Left renal cortex interstitium (tissue), 4 donors: Measurements from ENCODE around the gene BCAP31. TPM values are rescaled to one million over a fixed set of nuclear protein-coding genes. Genes with fewer than 3 reads are reported as not detected.
"Not testable (repeated sequence)": the region's sequence is repeated elsewhere in the genome, so short reads cannot be mapped to it uniquely, and the experiment has no call there.

Experiments used
- DNase-seq, 4 donors: peaks; one replicate each; pipeline ENCODE4 v3.0.0-alpha.2; 2013; ENCODE audit warnings: low read depth in 4 of 4, low spot score in 2 of 4, missing footprints in 1 of 4
- polyA plus RNA-seq, 4 donors: library from polyadenylated mRNA; unstranded; fragments of 120-200 nt; gene quantifications; one replicate each; pipeline ENCODE4 v1.2.1, GENCODE V29; 2013; ENCODE audit not compliant: insufficient read length in 4 of 4

Gene BCAP31
- polyA plus RNA-seq, 4 donors = 181 to 197 (median 188) TPM

DNA sequence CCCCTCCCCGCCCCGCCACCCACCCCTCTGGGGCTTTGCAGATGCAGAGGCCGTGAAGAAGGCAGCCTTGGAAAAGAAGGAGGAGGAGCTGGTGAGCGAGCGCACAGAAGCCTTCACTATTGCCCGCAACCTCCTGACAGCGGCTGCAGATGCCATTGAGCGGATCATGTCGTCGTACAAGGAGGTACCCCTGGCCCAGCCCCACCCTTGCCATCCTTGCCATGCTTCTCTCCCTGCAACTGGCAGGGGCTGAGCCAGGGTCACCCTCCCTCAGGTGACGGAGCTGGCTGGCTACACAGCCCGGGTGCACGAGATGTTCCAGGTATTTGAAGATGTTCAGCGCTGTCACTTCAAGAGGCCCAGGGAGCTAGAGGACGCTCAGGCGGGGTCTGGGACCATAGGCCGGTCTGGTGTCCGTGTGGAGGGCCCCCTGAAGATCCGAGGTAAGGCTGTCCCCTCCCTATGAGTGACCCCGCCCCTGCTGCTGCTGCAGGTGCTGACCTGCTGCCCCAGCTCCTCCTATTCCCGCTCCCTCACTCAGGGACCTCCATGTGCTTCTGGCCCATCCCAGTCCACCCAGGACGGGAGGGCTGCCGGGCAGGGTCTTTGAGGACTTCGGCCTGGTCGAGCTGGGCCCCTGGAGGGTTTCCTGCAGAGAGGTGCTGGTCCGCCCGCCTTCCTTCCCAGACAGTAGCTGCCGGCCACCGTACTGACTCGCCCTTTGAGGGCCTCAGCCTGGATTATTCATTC is 12.1 kb upstream of the BCAP31 start:
- DNase-seq = no peak

DNA sequence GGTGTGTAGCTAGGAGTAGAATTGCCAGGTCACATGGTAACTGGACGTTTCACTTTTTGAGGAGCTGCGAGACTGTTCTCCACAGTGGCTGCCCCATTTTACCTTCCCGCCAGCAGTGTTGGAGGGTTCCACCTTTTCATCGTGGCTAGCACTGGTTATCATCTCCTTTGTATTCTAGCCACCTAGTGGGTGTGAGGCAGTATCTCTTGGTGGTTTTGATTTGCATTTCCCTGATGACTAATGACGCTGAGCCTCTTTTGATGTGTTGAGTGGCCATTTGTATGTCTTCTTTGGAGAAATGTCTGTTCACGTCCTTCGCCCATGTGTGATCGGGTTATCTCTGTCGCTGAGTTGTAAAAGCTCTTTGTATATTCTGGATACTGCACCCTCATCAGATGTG is 11.1 kb upstream of the BCAP31 start:
- DNase-seq = no peak

DNA sequence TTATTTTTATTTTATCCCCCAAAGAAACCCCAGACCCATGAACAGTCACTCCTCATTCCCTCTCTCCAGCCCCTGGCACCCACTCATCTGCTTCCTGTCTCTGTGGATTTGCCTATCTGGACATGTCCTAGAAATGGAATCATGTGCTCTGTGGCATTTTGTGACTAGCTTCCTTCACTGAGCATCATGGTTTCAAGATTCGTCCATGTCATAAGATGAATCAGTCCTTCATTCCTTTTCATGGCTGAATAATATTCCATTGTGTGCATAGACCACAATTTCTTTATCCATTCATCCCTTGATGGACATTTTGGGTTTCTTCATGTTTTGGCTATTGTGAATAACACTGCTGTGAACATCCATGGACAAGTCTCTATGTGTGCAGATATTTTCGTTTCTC is 10.7 kb upstream of the BCAP31 start:
- DNase-seq = no peak

DNA sequence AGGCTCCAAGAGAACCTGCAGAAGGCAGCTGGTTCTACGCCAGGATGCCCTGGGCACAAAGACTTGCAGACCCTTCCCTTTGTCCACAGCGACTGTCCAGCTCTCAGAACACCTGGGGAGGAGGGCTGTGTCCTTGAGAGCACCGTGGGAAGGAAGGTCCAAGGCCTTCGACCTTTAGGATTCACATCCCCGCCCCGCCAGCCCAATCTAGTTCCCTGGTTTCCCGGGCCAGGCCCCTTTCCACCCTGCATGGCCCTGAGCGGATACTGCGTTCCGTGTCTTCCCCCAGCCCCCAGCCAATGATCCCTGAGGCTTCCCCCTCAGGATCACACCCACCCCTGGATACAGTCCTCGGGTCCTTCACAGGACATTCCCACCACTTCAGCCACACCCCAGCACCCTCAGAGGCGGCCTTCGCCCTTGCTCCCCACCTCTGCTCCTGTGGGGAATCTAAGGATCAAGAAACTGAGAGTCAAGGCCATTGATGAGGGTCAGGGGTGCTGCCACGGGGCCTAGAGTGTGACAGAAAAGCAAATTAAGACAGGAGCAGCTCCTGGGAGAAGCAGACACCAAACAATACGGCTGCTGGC is 9.6 kb upstream of the BCAP31 start:
- no peak for DNase-seq

DNA sequence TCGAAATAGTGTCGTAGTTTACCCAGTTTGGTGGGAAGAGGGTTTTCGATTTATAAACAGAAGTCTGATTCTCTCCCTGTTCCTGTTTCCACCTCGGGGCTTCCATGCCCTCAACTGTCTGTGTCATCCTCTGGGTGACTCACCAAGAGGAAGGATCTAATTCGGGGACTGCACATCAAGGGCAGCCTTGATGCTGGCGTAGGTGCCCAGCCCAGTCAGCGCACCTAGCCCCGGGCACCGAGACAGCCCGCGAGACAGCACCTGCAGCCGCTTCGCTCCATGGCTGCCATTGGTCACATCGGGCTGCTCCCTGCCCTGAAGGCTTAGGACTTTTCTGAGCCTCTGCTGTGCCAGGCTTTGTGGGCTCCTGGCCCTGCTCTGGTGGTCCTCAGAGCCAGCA is 8.2 kb upstream of the BCAP31 start:
- no peak for DNase-seq

DNA sequence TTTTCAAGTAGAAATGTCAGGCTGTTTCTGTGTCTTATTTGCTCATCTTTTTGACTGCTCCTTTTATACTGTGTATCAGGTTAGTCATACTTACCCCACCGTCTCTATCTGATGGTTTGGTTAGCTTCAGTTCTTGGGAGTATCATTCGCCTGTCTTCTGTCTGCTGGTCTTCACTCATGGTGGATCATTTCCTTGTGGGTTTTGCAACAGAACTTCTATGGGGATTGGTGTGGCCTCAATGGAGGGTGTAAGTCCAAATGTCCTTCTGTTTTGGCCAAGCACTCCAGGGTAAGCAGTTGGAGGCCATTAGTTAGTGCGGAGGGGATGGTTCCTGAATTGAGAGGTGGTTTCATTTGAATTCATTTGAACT is 7.6 kb upstream of the BCAP31 start:
- DNase-seq = no peak

DNA sequence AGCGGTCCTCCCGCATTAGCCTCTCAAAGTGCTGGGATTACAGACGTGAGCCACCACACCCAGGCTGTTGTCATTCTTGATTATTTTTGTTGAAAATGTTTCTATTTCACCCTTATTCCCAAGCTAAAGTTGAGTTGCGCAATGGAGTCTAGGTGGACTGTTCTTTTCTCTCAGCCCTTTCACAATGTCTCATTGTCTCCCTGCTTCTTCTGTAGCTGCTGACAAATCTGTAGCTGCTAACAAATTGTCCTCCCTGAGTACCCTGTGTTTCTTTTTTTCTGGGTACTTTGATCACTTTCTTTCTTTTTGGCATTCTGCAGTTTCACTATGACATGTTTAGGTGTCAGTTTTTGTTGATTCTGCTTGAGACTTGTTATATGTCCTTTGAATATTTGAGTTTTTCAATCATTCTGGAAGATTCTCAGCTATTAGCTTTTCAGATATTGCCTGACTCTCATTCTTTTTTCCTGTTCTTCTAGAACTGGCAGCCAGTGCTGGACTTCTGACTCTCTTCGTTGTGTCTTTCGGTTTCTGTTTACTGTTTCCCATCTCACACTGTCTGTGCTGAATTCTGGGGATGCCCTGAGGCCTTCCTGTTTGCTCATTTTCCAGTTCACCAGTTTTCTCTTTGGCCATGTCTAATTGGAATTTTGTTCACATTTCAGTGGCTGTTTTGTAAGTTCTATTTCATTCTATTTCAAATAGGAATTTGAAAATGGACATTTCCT is 7.1 kb upstream of the BCAP31 start:
- no peak for DNase-seq

DNA sequence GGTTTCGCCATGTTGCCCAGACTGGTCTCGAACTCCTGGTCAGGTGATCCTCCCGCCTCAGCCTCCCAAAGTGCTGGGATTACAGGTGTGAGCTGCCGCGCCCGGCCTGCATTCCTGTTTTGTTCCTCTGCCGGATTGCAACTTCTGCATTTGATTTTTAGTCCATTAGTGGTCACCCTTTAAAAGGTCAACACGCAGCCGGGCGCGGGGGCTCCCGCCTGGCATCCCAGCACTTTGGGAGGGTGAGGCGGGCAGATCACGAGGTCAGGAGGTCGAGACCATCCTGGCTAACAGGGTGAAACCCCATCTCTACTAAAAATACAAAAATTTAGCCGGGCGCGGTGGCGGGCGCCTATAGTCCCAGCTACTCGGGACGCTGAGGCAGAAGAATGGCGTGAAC is 5.9 kb upstream of the BCAP31 start:
- DNase-seq = not testable (repeated sequence)

DNA sequence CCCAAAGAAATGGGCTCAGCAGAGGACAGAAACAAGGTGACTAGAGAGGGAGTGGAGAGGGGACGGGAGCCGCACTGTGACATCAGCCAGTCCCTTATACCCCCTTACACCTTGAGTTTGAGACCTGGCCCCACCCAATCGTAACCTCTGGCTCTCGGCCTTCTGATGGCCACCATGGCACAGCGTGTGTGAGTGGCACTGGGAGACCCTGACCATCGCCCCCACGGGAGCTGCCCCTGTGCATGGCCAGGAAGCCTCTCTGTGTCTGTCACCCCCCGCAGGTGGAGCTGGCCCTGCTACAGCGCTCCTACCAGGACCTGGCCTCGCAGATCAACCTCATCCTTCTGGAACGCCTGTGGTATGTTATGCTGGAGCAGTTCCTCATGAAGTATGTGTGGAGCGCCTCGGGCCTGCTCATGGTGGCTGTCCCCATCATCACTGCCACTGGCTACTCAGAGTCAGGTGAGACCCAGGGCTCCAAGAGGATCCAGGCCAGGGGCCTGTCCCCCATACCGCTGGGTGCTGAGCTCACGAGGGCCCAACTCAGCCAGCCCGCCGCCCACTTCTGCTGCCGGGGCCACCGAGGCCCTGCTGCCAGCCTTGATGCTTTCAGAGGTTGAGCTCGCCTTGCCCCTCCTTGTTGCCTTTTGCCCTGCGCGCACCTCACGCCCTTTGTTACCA is 4.9 kb upstream of the BCAP31 start:
- DNase-seq = no peak

DNA sequence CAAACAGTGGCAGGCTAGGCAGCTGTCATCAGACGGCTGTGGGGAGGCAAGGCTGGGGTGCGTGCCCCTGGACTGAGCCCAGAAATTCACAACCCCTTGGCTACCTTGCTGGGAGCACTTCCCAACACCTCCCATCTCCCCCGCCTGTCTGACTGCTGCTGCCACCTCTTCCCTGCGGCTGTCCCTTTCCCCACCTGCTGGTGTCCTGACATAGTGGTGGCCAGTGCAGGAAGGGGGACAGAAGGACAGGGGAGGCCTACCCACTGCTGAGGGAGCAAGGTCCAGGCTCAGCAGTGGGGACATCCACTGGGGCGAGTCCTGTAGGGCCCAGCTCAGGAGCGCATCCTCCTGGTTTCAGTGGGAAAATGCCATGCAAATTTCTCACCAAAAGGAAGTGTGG is 3.9 kb upstream of the BCAP31 start:
- no peak for DNase-seq

DNA sequence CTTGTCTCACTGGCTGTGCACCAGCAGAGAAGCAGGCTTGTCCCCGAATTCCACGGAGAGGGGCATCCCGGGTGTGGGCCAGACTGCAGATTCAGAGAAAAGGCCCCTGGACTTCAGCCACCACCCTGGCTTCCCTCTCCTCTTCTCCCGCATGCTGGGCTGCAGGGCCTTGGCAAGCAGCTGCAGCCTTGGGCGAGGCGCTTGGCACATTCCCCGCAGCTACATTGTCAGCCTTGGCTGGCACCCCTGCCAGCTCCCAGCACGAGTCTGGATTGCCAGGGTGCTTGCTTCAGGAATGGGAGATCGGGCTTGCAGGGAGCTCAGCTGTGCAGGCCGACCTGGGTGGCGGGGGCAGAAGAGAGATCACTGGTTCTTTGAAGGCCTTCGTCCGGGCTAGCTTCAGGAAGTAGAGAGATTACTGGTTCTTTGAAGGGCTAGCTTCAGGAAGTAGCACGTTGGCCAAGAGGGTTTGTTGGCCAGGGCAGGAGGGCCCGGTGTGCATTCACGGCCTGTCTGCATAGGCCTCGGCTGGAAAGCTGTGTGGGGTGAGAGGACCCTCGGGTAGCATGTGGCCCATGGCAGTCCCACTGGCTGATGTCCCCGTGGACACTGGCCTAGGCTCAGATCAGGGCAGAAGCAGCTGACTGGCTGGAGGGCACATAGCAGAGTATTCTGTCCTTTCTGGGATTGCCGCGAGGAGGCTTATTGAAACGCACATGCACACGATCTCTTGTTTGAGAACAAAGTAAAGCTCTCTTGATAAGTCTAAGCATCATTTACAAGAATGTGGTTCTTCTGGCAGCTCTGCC is 3.1 kb upstream of the BCAP31 start:
- DNase-seq = no peak

DNA sequence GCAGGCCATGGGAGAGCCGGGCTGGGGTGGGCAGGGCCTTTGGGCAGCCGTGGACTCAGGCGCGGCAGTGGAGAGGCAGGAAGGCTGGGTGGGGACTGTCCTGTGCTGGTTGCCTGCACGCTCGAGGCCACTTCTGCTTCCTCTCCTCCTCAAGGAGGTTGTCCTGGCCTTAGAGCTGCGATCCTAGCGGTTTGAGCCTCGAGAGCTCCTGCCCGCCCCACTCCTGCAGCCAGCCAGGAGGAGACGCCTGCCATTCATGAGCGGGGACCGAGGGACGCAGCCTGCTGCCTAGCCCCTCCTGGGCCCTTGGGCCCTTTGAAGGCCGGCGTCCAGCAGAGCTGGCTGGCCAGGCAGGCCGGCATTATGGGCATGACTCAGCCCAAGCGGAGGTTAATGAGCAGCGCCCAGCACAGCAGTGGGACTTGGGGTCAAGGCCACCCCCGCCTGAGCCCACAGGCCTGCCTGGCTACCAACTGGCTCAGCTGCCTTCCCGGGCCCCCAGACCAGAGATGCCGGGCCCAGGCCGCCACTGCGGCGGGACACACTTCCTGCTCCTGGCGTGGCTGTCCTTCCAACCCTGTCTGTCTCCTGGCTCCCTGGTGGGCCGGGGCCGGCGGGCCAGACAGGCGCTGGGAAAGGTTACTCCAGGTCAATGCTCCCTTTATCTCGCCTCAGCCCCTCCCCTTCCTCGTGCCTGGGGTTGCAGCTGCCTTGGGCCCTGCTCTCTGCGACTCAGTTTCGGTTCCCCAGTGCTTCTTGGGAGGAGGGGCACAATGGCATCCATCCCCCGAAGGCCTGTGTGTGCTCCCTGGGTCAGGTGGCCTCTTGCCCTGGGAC is 2.3 kb upstream of the BCAP31 start:
- DNase-seq = no peak

DNA sequence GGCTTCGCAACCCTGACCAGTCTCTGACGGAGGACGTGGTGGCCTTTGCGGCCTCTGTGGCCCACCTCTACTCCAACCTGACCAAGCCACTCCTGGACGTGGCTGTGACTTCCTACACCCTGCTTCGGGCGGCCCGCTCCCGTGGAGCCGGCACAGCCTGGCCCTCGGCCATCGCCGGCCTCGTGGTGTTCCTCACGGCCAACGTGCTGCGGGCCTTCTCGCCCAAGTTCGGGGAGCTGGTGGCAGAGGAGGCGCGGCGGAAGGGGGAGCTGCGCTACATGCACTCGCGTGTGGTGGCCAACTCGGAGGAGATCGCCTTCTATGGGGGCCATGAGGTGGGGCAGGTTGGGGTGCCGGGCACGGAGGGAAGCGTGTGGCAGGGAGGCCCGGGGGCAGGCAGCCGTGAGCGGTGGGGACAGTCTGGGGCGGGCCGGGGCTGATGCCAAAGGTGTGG is 1.7 kb upstream of the BCAP31 start:
- no peak for DNase-seq

DNA sequence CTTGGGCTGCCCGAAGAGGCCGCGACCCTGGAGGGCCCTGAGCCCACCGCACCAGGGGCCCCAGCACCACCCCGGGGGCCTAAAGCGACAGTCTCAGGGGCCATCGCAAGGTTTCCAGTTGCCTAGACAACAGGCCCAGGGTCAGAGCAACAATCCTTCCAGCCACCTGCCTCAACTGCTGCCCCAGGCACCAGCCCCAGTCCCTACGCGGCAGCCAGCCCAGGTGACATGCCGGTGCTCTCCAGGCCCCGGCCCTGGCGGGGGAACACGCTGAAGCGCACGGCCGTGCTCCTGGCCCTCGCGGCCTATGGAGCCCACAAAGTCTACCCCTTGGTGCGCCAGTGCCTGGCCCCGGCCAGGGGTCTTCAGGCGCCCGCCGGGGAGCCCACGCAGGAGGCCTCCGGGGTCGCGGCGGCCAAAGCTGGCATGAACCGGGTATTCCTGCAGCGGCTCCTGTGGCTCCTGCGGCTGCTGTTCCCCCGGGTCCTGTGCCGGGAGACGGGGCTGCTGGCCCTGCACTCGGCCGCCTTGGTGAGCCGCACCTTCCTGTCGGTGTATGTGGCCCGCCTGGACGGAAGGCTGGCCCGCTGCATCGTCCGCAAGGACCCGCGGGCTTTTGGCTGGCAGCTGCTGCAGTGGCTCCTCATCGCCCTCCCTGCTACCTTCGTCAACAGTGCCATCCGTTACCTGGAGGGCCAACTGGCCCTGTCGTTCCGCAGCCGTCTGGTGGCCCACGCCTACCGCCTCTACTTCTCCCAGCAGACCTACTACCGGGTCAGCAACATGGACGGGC is 1.0 kb upstream of the BCAP31 start:
- DNase-seq = no peak

DNA sequence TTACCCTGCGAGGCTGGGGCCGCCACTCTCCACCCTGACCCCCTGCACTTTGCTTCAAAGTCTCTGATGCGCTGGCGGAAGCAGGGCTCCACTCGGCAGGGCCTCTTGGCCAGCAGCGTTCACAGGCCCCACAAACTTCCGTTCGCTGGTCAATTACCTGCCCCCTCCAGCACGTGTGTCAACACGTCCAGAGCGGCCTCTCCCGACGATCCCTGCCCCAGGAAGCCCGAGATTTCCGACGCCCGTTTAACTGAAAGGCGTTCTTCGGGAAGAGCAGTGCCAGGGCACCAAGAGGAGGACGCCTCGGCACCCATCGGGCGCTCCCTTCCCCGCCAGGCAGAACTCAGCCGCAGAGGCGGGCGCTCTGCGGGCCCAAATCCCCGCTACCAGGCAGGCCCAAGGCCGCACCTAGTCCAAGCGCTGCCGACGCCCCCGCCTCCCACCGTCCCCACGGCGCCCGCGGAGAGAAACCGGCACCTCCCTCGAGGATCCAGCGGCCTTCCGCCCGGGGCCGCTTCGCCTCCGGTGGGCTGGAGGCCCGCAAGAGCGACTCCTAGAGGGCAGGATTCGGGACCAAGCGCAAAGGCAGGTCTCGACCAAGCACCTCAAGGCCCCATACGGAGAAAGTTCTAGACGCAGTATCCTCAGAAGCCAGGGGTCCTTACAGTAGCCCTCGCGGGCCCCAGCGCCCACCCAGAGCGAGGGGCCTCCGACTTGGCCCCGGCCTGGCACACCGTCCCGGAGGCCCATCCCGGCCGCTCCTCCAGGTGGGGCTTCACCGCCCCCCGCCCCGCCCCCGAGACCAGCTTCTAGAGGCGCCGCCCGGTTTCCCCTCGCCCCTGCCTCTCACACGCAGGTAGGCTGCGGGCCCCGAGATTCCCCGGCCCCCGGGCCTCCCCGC is 586 bp downstream of the BCAP31 start:
- DNase-seq = no peak

DNA sequence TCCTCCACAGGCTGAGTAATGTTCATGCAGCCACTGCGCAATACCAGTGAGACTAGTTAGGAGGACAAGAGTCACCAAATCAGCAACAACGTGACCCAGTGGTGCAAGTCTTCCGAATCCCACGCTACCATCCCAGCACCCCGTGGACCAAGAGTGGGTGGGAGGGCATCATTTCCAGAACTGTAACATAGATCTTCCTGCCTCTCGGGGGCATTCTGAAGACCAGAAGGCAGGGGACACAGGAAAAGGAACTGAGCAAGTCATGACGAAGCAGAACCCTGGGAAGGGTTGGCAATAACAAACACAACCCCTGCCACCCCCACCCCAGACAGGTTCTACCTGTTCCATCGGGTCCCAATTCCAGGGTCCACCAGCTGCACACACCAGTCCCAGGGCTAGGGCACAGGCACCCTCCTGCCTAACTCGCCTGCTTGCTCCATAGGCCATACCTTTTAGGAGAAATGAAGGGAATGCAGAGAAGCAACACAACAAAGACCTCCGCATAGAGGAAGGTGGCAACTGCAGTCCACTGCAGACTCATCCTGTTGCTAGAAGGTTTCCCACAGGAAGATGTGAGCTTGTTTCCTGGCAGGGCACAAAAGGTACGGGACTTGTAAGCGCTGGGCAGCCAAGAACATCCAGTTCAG is 1.4 kb downstream of the BCAP31 start:
- no peak for DNase-seq

DNA sequence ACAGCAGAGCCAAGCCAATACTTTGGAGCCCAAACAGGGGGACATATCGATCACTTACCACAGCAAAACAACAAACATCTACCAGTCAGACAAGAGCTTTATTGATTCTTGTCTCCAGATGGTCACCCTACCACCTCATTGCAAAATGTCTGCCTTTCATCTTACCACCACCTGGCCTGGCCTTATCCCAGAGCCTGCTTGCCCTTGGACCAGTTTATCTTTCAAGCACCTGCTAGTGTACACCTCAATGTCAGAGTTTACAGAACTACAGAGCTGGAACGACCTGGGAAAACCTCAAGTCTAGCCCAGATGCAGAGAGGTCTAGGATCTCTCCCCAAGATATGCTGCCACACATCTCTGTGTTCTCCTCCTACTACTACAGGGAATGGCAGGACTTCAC is 4.5 kb downstream of the BCAP31 start:
- DNase-seq = no peak
